K562 (cell line): ENCODE data around the gene KIAA1614. TPM values are rescaled to one million over a fixed set of nuclear protein-coding genes. Genes with fewer than 3 reads are reported as not detected.
A peak's percentile ranks its signal among the peaks of the same experiment; 100 is the strongest.

Experiments used
- ATAC-seq: fragments of 200-7000 bp; cut with Tn5 transposase; 3 replicates; pipeline ENCODE4 v1.9.1; 2020; ENCODE audit warnings: moderate library complexity
- BruUV-seq: library from RNA; stranded (reverse); fragments of 400-500 nt; replicated peaks from 2 replicates; lab custom pipeline; 2021; lab: Mats Ljungman, UMichigan
- CTCF ChIA-PET: fragments of 300-600 bp; formaldehyde crosslinking; extraction: SDS; loops from one replicate; lab custom pipeline; 2021; ENCODE audit warnings: low intra/inter-chr PET ratio; lab: Yijun Ruan, JAX
- POLR2A ChIA-PET: fragments of 300-600, 350-650 bp; sonication (Branson Sonifier 250); formaldehyde crosslinking; extraction: SDS; loops from one replicate; lab custom pipeline; 2021; ENCODE audit warnings: antibody characterized with exemption, inconsistent platforms; lab: Yijun Ruan, JAX
- DNase-seq, 4 experiments: peaks; one replicate each; pipeline versions ENCODE4 v3.0.0 to v3.0.0-alpha.2; 2011 to 2018; ENCODE audit warnings: low spot score in 3 of 4, mixed read lengths in 3 of 4; ENCODE audit errors: extremely low read depth in 1 of 4
- FAIRE-seq: peaks from 2 replicates; lab custom pipeline; 2011; peaks lifted over from hg19 to GRCh38; lab: Jason Lieb, UNC
- H2AFZ ChIP-seq: 2 replicates; pipeline ENCODE4 v1.6.0; 2011; ENCODE audit warnings: low read depth, low read length, control low read depth, inconsistent platforms
- H3K27ac ChIP-seq: fragments of 200-600 bp; 3 replicates; pipeline ENCODE4 v1.8.0; 2011; ENCODE audit warnings: low read depth, mild to moderate bottlenecking, control low read depth, inconsistent platforms, low read length, moderate library complexity, mixed read lengths; ENCODE audit errors: extremely low read depth
- H3K27me3 ChIP-seq, 2 experiments: fragments of 300-600 bp in 1 of 2; 2 replicates in 1 of 2; 3 replicates in 1 of 2; pipeline versions ENCODE4 v1.6.0 to v1.8.0; 2011; ENCODE audit warnings: inconsistent platforms in 2 of 2, low read length in 2 of 2, mild to moderate bottlenecking in 1 of 2, mixed read lengths in 1 of 2, moderate library complexity in 1 of 2; ENCODE audit not compliant: control insufficient read depth in 2 of 2, insufficient read depth in 2 of 2
- H3K36me3 ChIP-seq: fragments of 300-600 bp; 3 replicates; pipeline ENCODE4 v1.8.0; 2011; ENCODE audit warnings: mild to moderate bottlenecking, low read length, inconsistent platforms; ENCODE audit not compliant: control insufficient read depth, insufficient read depth
- H3K4me1 ChIP-seq, 2 experiments: fragments of 200-600 bp in 1 of 2; replicated peaks in 1 of 2; 2 replicates in 1 of 2; 3 replicates in 1 of 2; pipeline versions ENCODE4 v1.5.1 to v1.8.0; 2011; ENCODE audit warnings: inconsistent platforms in 2 of 2, low read length in 2 of 2, mild to moderate bottlenecking in 1 of 2, mixed read lengths in 1 of 2, moderate library complexity in 1 of 2; ENCODE audit not compliant: control insufficient read depth in 2 of 2, insufficient read depth in 2 of 2
- H3K4me2 ChIP-seq: 2 replicates; pipeline ENCODE4 v1.6.1; 2011; ENCODE audit warnings: low read length, control low read depth, inconsistent platforms, mixed read lengths; ENCODE audit not compliant: insufficient read depth
- H3K4me3 ChIP-seq: fragments of 200-600 bp; sonication (generic), shearing (Covaris generic); 2 replicates; pipeline ENCODE4 v1.5.1; 2016; ENCODE audit warnings: control low read depth, inconsistent platforms
- H3K79me2 ChIP-seq: fragments of 200-600 bp; 3 replicates; pipeline ENCODE4 v1.8.0; 2011; ENCODE audit warnings: low read length, inconsistent platforms; ENCODE audit not compliant: control insufficient read depth, insufficient read depth
- H3K9ac ChIP-seq, 2 experiments: 2 replicates each; pipeline versions ENCODE4 v1.6.0 to v1.6.1; 2011; ENCODE audit warnings: low read depth in 2 of 2, low read length in 2 of 2, control low read depth in 1 of 2, inconsistent platforms in 1 of 2, mild to moderate bottlenecking in 1 of 2, mixed read lengths in 1 of 2; ENCODE audit not compliant: insufficient read depth in 1 of 2
- H3K9me1 ChIP-seq: one replicate; pipeline ENCODE4 v1.6.0; 2011; ENCODE audit warnings: inconsistent platforms, mild to moderate bottlenecking, low read length, moderate library complexity; ENCODE audit not compliant: control insufficient read depth, insufficient read depth
- H3K9me3 ChIP-seq: replicated peaks from 2 replicates; pipeline ENCODE4 v1.5.1; 2011; ENCODE audit warnings: low read depth, low read length, inconsistent platforms; ENCODE audit not compliant: control insufficient read depth, insufficient read depth
- H4K20me1 ChIP-seq: replicated peaks from 2 replicates; pipeline ENCODE4 v1.6.1; 2011; ENCODE audit warnings: low read length, inconsistent platforms, mixed read lengths; ENCODE audit not compliant: control insufficient read depth, insufficient read depth
- FOXK2 ChIP-seq, 2 experiments: fragments of 450-650 bp; IDR thresholded peaks in 1 of 2; conservative IDR thresholded peaks in 1 of 2; 2 replicates each; pipeline ENCODE4 v1.6.1; 2016; ENCODE audit warnings: low read depth in 2 of 2, mild to moderate bottlenecking in 1 of 2
- HSF4 ChIP-seq: fragments of 250-450 bp; sonication (Bioruptor Pico); IDR thresholded peaks from 2 replicates; pipeline ENCODE4 v2.1.2; 2022; ENCODE audit warnings: mild to moderate bottlenecking, moderate library complexity, borderline replicate concordance
- MLX ChIP-seq, 2 experiments: fragments of 450-650 bp in 1 of 2; sonication (generic) in 1 of 2; formaldehyde crosslinking; conservative IDR thresholded peaks; 2 replicates each; pipeline versions ENCODE4 v1.4.0 to v1.8.1; 2020 to 2022; ENCODE audit warnings: mild to moderate bottlenecking in 1 of 2, missing genetic modification reagents in 1 of 2
- NONO ChIP-seq, 2 experiments: fragments of 200-400 bp in 1 of 2; fragments of 450-650 bp in 1 of 2; formaldehyde crosslinking in 1 of 2; IDR thresholded peaks; 2 replicates each; pipeline ENCODE4 v1.6.1; 2017; ENCODE audit warnings: low read depth in 2 of 2, mild to moderate bottlenecking in 2 of 2, moderate library complexity in 2 of 2, low read length in 1 of 2
- PBX2 ChIP-seq, 2 experiments: IDR thresholded peaks in 1 of 2; conservative IDR thresholded peaks in 1 of 2; 2 replicates each; pipeline ENCODE4 v1.6.1; 2016; ENCODE audit warnings: low read depth in 2 of 2, mild to moderate bottlenecking in 1 of 2, missing compliant biosample characterization in 1 of 2, missing genetic modification characterization in 1 of 2, moderate library complexity in 1 of 2
- ZNF133 ChIP-seq: fragments of 250-450 bp; sonication (Bioruptor Pico); IDR thresholded peaks from 2 replicates; pipeline ENCODE4 v1.4.0; 2020; ENCODE audit warnings: mild to moderate bottlenecking
- ZNF778 ChIP-seq: fragments of 450-650 bp; formaldehyde crosslinking; IDR thresholded peaks from 2 replicates; pipeline ENCODE4 v1.4.0; 2020; ENCODE audit warnings: mild to moderate bottlenecking, moderate library complexity
- WGBS: fragments of 100-300 bp; shearing (Covaris generic); methylation state at CpG from one replicate; pipeline ENCODE4 v1.1.6; 2016; ENCODE audit warnings: low coverage, mixed read lengths; ENCODE audit not compliant: insufficient coverage; ENCODE audit errors: missing lambda C conversion rate; 5-methylcytosine and 5-hydroxymethylcytosine counted together
- in situ Hi-C: fragments of 300-500 bp; cut with MboI; formaldehyde crosslinking; loops from 4 replicates; pipeline ENCODE4 v1.15.0; 2018; ENCODE audit warnings: inconsistent platforms, mixed read lengths
- intact Hi-C: fragments of 100-400 bp; cut with micrococcal nuclease; formaldehyde crosslinking; loops from 2 replicates; pipeline ENCODE4 v1.14.2; 2022
- polyA plus RNA-seq, 8 experiments: library from polyadenylated mRNA; depleted of rRNA in 4 of 8; stranded (reverse) in 5 of 8; unstranded in 3 of 8; fragments of >200 nt; fragmentation: Nextera tagmentation in 2 of 8; fragmentation: Illumina TruSeq in 1 of 8; extraction: Ambion mirVana in 2 of 8; extraction: Trizol in 1 of 8; gene quantifications; 2 replicates each; pipeline versions ENCODE4 v1.2.1 to v1.2.3, GENCODE V29; 2011 to 2014; ENCODE audit warnings: inconsistent platforms in 1 of 8, missing spikeins in 1 of 8
- total RNA-seq, 7 experiments: library from RNA; depleted of rRNA in 6 of 7; stranded (reverse); fragments of >200 nt in 6 of 7; fragmentation: Illumina TruSeq in 2 of 7; extraction: Trizol in 2 of 7; gene quantifications; 2 replicates each; pipeline versions ENCODE4 v1.2.1 to v1.2.3, GENCODE V29; 2011 to 2021; ENCODE audit warnings: low replicate concordance in 1 of 7

Gene KIAA1614
- total and polyA plus RNA-seq, 9 of the 15 experiments (the other 6 are each of a cell fraction or from before 2014, with no cell fraction given): 0.01 to 1.1 (median 0.15) TPM; not detected in 1

GRCh38 chr1:180924939-180925338 lies 12.2 kb downstream of the KIAA1614 start (continued):
- TF ChIP-seq FOXK2 (conservative IDR thresholded peaks at IDR 0.05 in 1 of 2, IDR thresholded peaks at IDR 0.05 in 1 of 2; ENCODE audit: low read depth in 2 of 2): no peak

- no peak for ATAC-seq
- WGBS: 28% methylated on average over 7 of the region's 7 CpGs
- in situ Hi-C loops: no loop called here
Observed at GRCh38 chr1:180925471-180926051, 12.9 kb downstream of the KIAA1614 start.

More at GRCh38 chr1:180925471-180926051, 12.9 kb downstream of the KIAA1614 start:
- no peaks in the 10 kb centered on the region for H3K9me1 ChIP-seq
- FAIRE-seq: no peak
- no peaks in the 10 kb centered on the region for H3K36me3 ChIP-seq
- TF ChIP-seq HSF4 (CRISPR knock-in tag) (no peak), ZNF133 (CRISPR knock-in tag) (no peak), NONO (IDR thresholded peaks at IDR 0.05; ENCODE audit: low read depth in 2 of 2, low read length in 1 of 2) (no peak), PBX2 (CRISPR knock-in tag; IDR thresholded peaks at IDR 0.05; ENCODE audit: low read depth) (no peak), PBX2 (tag; conservative IDR thresholded peaks at IDR 0.05; ENCODE audit: low read depth) (no peak), MLX (CRISPR knock-in tag; conservative IDR thresholded peaks at IDR 0.05) (no peak), ZNF778 (CRISPR knock-in tag) (no peak)
- TF ChIP-seq, all 486 proteins: peak for 0
- Histone ChIP-seq H4K20me1 (0 out of 2 replicates have a peak, but pooled peaks cover 5% of the 10 kb centered on the region), H3K4me1 (peaks cover 29 to 40% of the 10 kb centered on the region in 2 experiments; a peak in 4 of 5 replicates), H3K4me3 (no peak overlapping the region), H3K4me2 (no peak overlapping the region), H3K9me3 (no peaks in the 10 kb centered on the region), H3K9ac (peak overlapping the region in 1 of 2 experiments; percentile 49; a peak in 2 of 4 replicates), H3K27me3 (no peaks in the 10 kb centered on the region), H2AFZ (no peak overlapping the region; the same call in 1 of the 2 replicates), H3K27ac (no peak overlapping the region), H3K79me2 (no peaks in the 10 kb centered on the region)
- no TSS peak for BruUV-seq
- intact Hi-C loops: loop anchor here (5.0 kb wide), 1 partner anchor 162 kb away; the partner anchor contains the start of gene IER5
- no peak for DNase-seq
- ChIA-PET CTCF (no interaction called here), POLR2A (interaction anchor here (0.6 to 0.9 kb wide), 4 partner anchors 11 to 265 kb away, joined by 3 read pairs; no protein-coding TSS in a partner anchor)
